ENCODE measurements around the gene POLR3A. TPM values are rescaled to one million over a fixed set of nuclear protein-coding genes. Genes with fewer than 3 reads are reported as not detected.

Gene POLR3A
- total and polyA plus RNA-seq, 8 donors: 14.0 to 19.5 (median 17.6) TPM

DNA sequence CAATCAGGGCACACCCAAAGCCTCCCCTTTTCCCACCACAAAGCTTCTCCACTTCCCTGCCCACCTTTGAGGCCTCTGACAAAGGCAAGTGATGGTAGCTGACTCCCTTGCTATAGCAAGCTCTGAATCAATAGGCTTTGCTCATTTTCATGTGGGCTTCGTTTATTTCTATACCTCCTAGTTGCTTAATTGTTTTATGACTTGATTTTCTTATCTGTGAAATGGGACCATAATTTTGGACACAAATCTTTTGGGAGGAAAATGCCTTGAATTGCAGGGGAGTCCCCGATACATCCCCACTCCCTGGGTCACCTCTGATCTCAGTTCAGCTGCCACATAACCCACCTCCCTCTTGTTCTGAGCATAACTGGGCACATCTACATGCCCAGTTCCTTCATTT is 89.1 kb downstream of the POLR3A start:
- Histone ChIP-seq H3K4me1 (no peaks in the 10 kb centered on the region), H3K36me3 (no peaks in the 10 kb centered on the region), H3K4me3 (no peak overlapping the region), H3K27ac (no peak overlapping the region), H3K9me3 (no peaks in the 10 kb centered on the region), H3K27me3 (no peaks in the 10 kb centered on the region)
- ATAC-seq: no peak
- intact Hi-C loops (cut with DNase I): no loop called here
- TF ChIP-seq, protein P1, sequence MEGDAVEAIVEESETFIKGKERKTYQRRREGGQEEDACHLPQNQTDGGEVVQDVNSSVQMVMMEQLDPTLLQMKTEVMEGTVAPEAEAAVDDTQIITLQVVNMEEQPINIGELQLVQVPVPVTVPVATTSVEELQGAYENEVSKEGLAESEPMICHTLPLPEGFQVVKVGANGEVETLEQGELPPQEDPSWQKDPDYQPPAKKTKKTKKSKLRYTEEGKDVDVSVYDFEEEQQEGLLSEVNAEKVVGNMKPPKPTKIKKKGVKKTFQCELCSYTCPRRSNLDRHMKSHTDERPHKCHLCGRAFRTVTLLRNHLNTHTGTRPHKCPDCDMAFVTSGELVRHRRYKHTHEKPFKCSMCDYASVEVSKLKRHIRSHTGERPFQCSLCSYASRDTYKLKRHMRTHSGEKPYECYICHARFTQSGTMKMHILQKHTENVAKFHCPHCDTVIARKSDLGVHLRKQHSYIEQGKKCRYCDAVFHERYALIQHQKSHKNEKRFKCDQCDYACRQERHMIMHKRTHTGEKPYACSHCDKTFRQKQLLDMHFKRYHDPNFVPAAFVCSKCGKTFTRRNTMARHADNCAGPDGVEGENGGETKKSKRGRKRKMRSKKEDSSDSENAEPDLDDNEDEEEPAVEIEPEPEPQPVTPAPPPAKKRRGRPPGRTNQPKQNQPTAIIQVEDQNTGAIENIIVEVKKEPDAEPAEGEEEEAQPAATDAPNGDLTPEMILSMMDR (IDR thresholded peaks at IDR 0.05): no peak
- no peak for DNase-seq

DNA sequence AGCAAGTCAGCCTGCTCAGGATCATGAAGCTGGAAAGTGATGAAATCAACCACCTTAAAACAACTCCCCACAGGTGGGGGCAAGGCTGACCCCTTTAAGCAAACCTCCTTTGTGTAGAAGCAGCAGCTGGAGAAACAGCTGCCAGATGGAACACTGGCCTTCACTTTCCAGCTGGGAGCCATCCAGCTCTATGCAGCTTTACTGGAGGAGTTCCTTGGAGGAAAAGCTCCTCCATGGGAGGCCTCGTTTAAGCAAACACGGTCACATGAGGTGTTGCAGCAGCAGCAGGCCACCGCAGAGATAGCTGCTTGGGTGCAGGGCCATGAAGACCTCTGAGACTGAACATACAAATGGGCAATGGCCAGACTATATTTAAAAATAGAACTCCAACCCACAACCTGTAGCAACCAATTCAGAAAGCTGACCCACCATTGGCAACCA is 89.7 kb downstream of the POLR3A start:
- no peaks in the 10 kb centered on the region for H3K27me3 ChIP-seq
- intact Hi-C loops (cut with DNase I): no loop called here
- no peak overlapping the region for H3K27ac ChIP-seq
- TF ChIP-seq, protein P1 (IDR thresholded peaks at IDR 0.05): no peak
- no peaks in the 10 kb centered on the region for H3K36me3 ChIP-seq
- ATAC-seq (peak; percentile 43), DNase-seq (peak in 3 of 4 donors; percentile 49 to 90 (median 80))
- H3K9me3 ChIP-seq: no peaks in the 10 kb centered on the region
- H3K4me1 ChIP-seq: no peaks in the 10 kb centered on the region
- H3K4me3 ChIP-seq: no peak overlapping the region

DNA sequence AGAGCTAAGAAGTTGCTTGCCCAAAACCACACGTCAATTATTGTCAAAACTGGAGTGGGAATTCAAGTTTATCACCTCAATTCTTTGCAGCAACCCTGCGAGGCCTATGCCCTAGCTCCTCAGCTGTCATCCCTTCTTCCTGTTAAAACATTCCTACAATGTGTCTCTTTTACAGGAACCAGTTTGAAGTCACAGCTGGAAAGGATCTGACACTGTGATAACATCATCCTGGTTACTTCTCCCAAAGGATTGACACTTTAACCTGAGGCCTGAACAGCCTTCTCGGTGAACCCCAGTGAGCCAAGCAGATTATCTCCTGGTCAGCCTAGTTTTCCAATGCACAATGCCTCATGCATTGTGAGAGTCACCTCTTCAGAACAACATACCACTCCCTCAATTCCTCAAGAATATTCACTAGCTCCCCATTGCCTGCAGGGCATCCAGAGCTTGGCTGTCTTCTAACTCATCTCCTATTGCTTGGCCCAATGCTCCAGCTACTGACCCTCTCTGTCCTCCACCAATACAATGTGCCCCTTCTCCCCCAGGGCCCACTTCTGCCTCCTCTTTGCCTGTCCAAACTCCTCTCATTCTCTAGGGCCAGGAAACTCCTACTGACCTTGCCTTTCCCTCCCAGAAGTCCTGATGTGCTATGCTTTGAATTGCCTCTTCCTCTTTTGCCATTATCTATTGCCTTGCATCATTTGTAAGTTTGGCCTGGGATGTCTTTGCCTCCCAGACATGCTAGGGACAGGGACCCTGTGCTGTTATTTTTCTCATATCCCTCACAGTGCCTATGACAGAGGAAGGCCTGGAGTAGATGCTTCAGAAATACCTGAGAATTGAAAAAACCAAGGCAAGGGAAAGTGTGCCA is 92.4 kb downstream of the POLR3A start:
- TF ChIP-seq, protein P1 (IDR thresholded peaks at IDR 0.05): no peak
- no peaks in the 10 kb centered on the region for H3K27me3 ChIP-seq
- no peaks in the 10 kb centered on the region for H3K36me3 ChIP-seq
- H3K4me1 ChIP-seq: no peaks in the 10 kb centered on the region
- no peak for DNase-seq
- H3K27ac ChIP-seq: no peak overlapping the region
- ATAC-seq: no peak
- no peaks in the 10 kb centered on the region for H3K9me3 ChIP-seq
- intact Hi-C loops (cut with DNase I): no loop called here
- no peak overlapping the region for H3K4me3 ChIP-seq

DNA sequence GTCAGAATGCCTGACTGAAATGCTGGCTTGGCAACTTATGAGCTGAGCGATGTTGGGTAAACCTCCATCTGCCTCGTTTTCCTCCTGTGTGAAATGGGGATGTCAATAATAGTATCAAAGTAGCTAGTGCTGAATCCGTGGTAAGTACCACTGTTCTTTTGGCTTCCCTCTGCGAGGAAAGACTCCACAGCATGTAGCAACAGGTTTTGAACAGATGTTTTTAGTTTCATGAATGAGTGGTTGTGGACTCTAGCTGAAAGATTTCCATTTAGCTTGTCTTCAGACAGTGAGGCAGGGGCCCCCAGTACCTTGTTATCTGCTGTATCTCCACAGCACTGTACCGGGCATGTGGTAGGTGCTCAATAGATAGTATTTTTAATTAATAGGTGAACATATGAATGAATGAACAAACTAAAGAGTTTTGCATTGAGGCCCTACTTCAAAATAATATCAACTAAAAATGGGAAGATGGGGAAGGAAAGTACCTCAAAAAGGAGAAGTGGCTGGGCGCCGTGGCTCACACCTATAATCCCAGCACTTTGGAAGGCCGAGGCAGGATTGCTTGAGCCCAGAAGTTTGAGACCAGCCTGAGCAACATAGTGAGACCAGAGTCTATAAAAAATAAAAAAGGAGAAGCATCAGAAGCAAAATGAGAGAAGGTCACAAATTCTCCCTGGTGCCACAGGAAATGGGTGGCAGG is 97.1 kb downstream of the POLR3A start:
- Histone ChIP-seq H3K27me3 (peaks cover 0 to 25% of the 10 kb centered on the region in 2 donors), H3K4me1 (peaks cover 3 to 4% of the 10 kb centered on the region in 2 donors), H3K36me3 (no peaks in the 10 kb centered on the region), H3K27ac (no peak overlapping the region), H3K9me3 (no peaks in the 10 kb centered on the region), H3K4me3 (no peak overlapping the region)
- TF ChIP-seq, protein P1 (IDR thresholded peaks at IDR 0.05): no peak
- intact Hi-C loops (cut with DNase I): no loop called here
- ATAC-seq: no peak
- no peak for DNase-seq
